GM19328 (cell line): ENCODE data around the gene SRRM5.
"Not testable (repeated sequence)": the region's sequence is repeated elsewhere in the genome, so short reads cannot be mapped to it uniquely, and the experiment has no call there.

Source experiments
- ATAC-seq: cut with Tn5 transposase; IDR thresholded peaks from one replicate; pipeline ENCODE4 v1.9.1; 2021; ENCODE audit warnings: mild to moderate bottlenecking, moderate library complexity; ENCODE audit not compliant: unreplicated experiment

The SRRM5 gene

GRCh38 chr19:43589678-43590077 lies 22.2 kb upstream of the SRRM5 start:
- no peak for ATAC-seq

DNA sequence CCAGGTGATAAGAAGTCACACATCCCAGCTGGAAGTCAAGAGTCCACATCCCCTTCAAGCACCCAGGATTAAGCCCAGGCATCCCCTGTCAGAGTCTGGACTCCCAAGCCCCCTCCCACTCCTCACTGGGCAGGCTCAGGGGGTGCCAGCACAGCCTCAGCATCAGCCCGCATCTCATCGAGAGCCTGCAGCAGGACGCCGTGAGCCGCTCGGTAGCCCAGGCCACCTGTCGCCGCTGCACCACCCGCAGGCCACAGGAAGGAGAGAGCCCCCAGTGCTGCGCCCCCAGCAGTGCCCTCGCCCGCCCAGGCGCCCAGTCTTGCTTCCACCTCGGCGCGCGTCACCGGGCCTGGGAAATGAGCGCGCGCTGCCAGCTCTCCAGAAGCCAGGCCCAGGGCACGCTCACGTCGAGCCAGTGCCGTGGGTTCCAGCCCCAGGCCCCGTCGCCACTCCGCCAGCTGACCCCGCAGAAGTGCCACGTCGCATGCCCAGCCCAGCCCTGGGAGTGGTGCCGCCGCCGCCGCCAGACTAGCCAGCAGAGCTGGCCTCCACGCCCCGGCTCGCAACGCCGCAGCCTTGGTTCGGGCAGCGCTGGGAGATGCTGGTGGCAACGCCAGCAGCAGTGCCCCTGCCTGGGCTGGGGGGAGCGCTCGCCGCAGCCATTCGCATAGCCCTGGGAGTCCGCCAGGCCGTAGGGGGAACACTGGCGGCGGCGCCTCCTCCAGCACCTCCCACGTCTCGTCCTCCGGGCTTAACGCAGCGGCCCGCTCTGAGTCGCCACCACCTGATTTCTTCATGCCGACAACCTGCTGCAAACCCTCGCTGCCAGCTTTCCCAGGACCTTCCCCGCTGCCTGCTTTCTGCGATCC lies 19.8 kb upstream of the SRRM5 start:
- no peak for ATAC-seq

DNA sequence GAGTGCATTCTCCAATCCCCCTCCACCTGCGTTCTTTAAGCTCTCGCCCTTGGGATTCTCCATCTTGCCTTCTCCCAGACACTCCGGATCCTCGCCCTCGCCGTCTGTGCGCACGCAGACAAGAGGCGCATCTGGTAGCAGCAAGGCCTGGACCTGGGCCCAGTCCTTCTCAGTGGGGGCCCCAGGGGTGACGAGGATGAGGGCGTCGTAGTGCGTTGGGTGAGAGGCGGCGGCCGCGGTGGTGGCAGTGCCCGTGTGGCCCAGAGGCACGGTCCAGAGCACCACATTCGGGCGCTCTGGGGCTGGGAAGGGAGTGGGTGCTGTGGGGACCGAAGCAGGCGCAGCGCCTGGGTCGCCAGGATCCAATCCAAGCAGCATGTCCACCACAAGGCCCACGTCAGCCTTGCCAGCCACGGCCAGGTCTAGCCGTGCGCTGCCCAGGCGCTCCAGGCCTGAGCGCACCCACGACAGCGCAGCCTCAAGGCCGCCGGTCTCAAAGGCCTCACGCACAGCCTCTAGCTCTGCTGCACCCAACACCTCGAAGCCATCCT lies 19.0 kb upstream of the SRRM5 start:
- ATAC-seq = no peak

DNA sequence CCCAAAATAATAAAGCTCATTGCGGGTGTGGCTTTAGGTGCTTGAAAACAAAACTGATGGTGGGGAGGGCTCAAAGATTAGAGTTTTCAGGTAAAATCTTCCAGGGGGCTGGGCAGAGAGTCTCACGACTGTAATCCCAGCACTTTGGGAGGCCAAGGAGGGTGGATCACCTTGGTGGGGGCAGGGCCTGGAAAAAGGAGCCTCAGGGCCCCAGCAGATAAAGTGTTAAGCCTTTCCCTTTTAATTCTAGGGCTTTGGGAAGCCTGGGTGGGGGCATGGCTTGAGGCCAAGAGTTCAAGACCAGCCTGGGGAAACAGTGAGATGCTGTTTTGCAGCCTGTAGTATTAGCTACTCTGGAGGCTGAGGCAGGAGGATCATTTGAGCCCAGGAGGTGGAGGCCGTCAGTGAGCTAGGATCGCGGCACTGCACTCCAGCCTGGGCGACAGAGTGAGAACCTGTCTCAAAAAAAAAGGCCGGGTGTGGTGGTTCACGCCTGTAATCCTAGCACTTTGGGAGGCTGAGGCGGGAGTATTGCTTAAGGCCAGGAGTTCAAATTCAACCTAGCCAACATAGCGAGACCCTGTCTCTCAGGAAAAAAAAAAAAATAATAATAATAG lies 17.7 kb upstream of the SRRM5 start:
- no peak for ATAC-seq

DNA sequence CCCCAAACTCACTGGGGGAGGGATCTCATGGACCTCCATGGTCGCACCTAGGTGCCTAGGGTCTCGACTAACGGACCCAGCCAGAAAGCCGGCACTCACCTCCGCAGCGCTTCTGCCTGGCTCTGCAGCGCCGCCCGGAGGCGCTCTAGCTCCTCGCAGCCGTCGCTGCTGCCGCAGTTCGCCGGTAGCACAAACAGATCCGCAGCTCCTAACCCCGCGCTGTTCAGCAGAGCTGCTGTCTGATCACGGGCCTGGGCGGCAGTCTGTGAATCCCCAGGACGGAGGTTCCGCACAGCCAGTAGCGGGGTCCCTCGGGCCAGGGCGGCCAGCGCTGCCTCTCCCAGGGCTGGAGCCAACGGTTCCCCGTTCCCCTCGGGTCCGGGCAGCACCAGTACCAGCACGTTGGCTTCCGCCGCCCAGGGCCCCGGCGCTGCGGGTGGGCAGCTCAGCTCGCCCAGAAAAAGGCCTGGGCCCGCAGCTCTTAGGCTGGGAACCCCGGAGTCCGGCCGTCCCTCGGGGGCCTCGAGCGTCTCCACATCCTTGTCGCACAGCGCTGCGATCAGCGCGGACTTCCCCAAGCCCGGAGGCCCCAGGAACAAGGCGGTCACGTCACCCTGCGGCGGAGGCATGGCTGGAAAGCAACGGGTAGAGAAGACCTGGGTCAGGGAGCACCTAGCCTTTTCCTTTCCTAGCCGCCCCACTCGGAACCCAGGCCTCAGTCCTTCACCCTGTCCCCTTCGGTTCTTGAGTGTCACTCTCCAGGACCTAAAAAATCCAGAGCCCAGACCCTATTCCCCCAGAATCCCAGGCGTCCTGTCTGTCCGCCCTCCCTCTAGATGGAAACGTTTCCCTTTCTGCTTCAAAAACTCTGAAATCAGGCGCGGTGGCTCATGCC lies 16.9 kb upstream of the SRRM5 start:
- ATAC-seq = no peak

GRCh38 chr19:43595605-43595998 lies 16.3 kb upstream of the SRRM5 start:
- ATAC-seq = peak; percentile 4

GRCh38 chr19:43595999-43596841 lies 15.7 kb upstream of the SRRM5 start, which contains the start of the genes IRGQ and ZNF576:
IRGQ (minus strand) TSS chr19:43596134; CDS start chr19:43595338, 796 bp downstream.
ZNF576 (plus strand) TSS chr19:43596595; CDS start chr19:43597109, 514 bp downstream.
- ATAC-seq = peak; percentile 82

GRCh38 chr19:43596842-43597461 lies 14.9 kb upstream of the SRRM5 start:
- no peak for ATAC-seq

DNA sequence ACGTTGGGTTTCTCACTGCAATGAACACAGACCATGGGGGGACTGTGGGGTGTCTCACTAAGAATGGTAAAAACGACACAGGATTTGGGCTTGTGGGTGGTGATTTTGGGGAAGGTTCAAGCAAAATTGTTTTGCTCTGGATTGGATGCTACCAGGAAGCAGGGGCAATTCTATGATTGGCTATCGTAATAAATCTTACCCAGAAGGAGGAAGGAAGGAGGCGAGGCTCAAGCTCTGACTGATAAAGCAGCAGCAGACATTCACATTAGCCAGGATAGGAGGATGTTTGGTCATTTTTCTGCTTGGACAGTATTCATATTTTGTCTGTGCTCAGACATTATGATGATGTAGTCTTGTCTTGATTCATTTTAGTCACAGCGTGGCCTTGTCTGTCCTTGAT lies 14.0 kb upstream of the SRRM5 start:
- ATAC-seq = no peak

DNA sequence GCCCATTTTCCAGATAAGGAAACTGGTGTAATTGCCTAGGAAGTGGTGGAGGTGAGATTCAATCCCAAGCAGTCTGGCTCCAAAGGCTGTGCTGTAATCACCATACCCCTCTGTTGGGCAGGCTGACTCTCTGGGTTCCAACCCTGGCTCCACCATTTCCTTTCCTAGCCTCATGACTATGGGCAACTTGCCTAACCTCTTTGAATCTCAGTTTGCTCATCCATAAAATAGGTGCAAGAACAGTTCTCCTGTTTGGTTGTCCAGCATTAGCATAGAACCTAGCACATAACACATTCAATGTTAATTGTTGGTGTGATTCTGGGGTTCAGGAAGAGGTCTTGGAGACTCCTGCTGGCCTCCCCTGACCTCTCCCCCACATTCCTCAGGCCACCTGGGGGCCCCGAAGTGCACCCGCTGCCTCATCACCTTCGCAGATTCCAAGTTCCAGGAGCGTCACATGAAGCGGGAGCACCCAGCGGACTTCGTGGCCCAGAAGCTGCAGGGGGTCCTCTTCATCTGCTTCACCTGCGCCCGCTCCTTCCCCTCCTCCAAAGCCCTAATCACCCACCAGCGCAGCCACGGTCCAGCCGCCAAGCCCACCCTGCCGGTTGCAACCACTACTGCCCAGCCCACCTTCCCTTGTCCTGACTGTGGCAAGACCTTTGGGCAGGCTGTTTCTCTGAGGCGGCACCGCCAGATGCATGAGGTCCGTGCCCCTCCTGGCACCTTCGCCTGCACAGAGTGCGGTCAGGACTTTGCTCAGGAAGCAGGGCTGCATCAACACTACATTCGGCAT lies 13.2 kb upstream of the SRRM5 start:
- no peak for ATAC-seq

- ATAC-seq = no peak
Measured at GRCh38 chr19:43599635-43600295, 12.1 kb upstream of the SRRM5 start.

DNA sequence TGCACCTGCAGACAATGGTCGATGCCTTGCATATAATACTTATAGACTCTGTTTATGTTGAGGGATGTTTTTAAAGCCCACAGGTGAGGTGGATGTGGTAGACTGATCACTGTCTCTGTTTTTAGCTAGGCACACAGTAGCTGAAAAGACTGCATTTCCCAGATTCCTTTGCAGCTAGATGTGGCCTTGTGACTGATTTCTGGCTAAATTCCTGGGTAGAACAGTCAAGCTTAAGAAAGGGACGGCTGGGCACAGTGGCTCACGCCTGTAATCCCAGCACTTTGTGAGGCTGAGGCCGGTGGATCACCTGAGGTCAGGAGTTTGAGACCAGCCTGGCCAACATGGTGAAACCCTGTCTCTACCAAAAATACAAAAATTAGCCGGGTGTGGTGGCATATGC lies 11.6 kb upstream of the SRRM5 start:
- ATAC-seq = not testable (repeated sequence)

- ATAC-seq = no peak
Measured at GRCh38 chr19:43605875-43606568, 5.9 kb upstream of the SRRM5 start.

- no peak for ATAC-seq
Measured at GRCh38 chr19:43606569-43607229, 5.2 kb upstream of the SRRM5 start.

DNA sequence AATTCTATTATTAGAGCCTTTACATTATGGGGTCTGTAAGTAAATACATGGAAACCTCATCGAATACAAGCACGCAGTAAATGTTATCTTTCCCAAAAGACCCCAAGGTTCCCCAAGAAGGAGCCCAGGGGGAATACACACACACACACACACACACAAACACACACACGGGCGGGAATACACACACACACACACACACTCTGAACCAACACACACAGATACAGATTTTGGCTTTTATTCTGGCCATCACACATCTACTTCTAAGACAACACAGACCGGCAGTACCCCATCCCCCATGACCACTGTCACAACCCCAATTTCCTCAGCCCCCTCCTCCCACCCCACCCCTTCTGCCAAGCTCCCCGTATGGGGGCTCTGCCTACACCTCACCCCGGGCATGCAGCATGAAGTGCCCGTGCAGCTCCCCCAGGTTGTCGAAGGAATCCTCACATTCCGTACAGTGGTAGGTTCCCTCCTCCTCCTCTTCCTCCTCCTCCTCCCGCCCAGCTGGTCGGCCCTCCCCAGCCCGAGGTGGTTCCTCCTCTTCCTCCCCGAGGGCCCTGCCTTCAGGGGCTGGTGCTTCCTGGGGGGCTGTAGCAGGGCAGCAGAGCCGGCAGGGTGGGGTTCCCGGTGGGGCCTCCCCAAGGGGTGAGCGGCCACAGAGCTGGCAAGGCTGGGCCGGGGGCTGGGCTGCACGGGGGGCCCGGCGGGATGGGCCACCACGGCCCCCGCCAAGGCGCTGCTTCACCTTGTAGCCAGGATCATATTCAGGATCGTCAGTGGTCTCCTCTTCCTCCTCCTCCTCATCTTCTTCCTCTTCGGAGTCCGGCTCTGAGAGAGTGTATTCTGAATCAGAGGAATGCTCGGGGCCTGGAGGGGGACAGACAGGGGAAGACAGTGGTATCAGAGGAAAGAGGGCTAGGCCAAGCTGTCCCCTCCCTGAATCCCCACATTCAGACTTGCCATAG lies 4.4 kb upstream of the SRRM5 start:
- ATAC-seq = no peak

DNA sequence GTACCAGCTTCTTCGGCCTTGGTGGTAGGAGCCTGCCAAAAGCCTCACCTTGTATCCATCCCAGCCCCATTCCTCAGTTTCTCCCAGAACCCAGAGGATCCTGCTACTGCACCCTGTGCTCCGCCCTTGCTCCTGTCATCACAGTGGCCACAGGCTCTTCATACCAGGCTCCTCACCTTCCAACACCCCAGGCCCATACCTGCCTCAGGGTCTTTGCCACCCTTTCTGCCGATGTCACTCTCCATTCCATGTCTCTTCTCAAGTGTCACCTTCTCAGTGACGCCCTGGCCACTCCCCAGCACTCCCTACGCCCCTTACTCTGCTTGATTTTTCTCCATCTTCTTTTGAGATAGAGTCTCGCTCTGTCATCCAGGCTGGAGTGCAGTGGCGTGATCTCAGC lies 2.0 kb upstream of the SRRM5 start:
- no peak for ATAC-seq
